SU-DHL-6 (cell line): Measurements from ENCODE around the gene ADAMTS12.

Source experiments
- CTCF ChIP-seq: fragments of 200-600 bp; sonication (generic); IDR thresholded peaks from one replicate; pipeline ENCODE4 v1.5.1; 2017; ENCODE audit warnings: antibody characterized with exemption, mild to moderate bottlenecking, low read length, moderate library complexity; ENCODE audit not compliant: insufficient read depth, poor library complexity, severe bottlenecking
- EZH2phosphoT487 ChIP-seq: fragments of 200-600 bp; sonication (generic), shearing (Covaris generic); conservative IDR thresholded peaks from 2 replicates; pipeline ENCODE4 v1.6.1; 2018; ENCODE audit warnings: mild to moderate bottlenecking, antibody characterized with exemption, low read length, moderate library complexity, mixed read lengths

GRCh38 chr5:33531824-33532223 is 360.0 kb downstream of the ADAMTS12 start:
- TF ChIP-seq CTCF (no peak), EZH2phosphoT487 (no peak)
